HEK293 (cell line): Measurements from ENCODE around the gene ZNF787.

ENCODE experiments used
- CTCF ChIA-PET: fragments of 350-600 bp; formaldehyde crosslinking; extraction: SDS; loops from one replicate; lab custom pipeline; 2021; ENCODE audit warnings: antibody characterized with exemption; lab: Yijun Ruan, JAX
- POLR2A ChIA-PET: fragments of 300-600 bp; formaldehyde crosslinking; extraction: SDS; loops from one replicate; lab custom pipeline; 2020; ENCODE audit warnings: antibody characterized with exemption, inconsistent platforms; lab: Yijun Ruan, JAX
- H3K27ac ChIP-seq: fragments of 200-500 bp; sonication (Bioruptor generic); 2 replicates; pipeline ENCODE4 v1.5.1; 2014; ENCODE audit warnings: low read depth, low read length, control low read depth, inconsistent platforms; ENCODE audit errors: extremely low read depth
- H3K36me3 ChIP-seq, 2 experiments: fragments of 200-500 bp in 1 of 2; sonication (Bioruptor generic) in 1 of 2; 1 replicate in 1 of 2; 2 replicates in 1 of 2; pipeline ENCODE4 v1.5.1; 2014 to 2017; ENCODE audit warnings: inconsistent platforms in 2 of 2, low read length in 2 of 2; ENCODE audit not compliant: control insufficient read depth in 2 of 2, insufficient read depth in 1 of 2
- H3K4me1 ChIP-seq: fragments of 200-500 bp; sonication (Bioruptor generic); 2 replicates; pipeline ENCODE4 v1.5.1; 2014; ENCODE audit warnings: mild to moderate bottlenecking, low read length, inconsistent platforms; ENCODE audit not compliant: control insufficient read depth, insufficient read depth
- H3K4me3 ChIP-seq: 2 replicates; pipeline ENCODE4 v1.5.1; 2011; ENCODE audit warnings: low read depth, mild to moderate bottlenecking, control low read depth, low read length, moderate library complexity
- H3K9me3 ChIP-seq: fragments of 200-500 bp; sonication (Bioruptor generic); 2 replicates; pipeline ENCODE4 v1.5.1; 2014; ENCODE audit warnings: low read depth, low read length, inconsistent platforms; ENCODE audit not compliant: control insufficient read depth, insufficient read depth
- HOXA7 ChIP-seq: sonication (generic); formaldehyde crosslinking; IDR thresholded peaks from 2 replicates; pipeline ENCODE4 v1.8.1; 2022; ENCODE audit warnings: missing genetic modification reagents, borderline replicate concordance
- HOXC10 ChIP-seq: sonication (generic); formaldehyde crosslinking; IDR thresholded peaks from 2 replicates; pipeline ENCODE4 v1.8.1; 2023; ENCODE audit warnings: mild to moderate bottlenecking, missing genetic modification reagents
- KLF1 ChIP-seq: fragments of 450-650 bp; formaldehyde crosslinking; IDR thresholded peaks from 2 replicates; pipeline ENCODE4 v1.5.1; 2016; ENCODE audit warnings: missing biosample characterization, missing genetic modification characterization
- KLF16 ChIP-seq: fragments of 450-650 bp; formaldehyde crosslinking; IDR thresholded peaks from 2 replicates; pipeline ENCODE4 v1.5.1; 2017; ENCODE audit warnings: missing biosample characterization, missing genetic modification characterization
- MYNN ChIP-seq: fragments of 450-650 bp; formaldehyde crosslinking; IDR thresholded peaks from 2 replicates; pipeline ENCODE4 v1.5.1; 2016; ENCODE audit warnings: missing biosample characterization, missing genetic modification characterization, borderline replicate concordance
- SP7 ChIP-seq: fragments of 450-650 bp; formaldehyde crosslinking; IDR thresholded peaks from 2 replicates; pipeline ENCODE4 v1.5.1; 2016; ENCODE audit warnings: missing biosample characterization, missing genetic modification characterization
- ZBTB44 ChIP-seq: fragments of 450-650 bp; IDR thresholded peaks from 2 replicates; pipeline ENCODE4 v1.5.1; 2018; ENCODE audit warnings: missing biosample characterization, mild to moderate bottlenecking, missing genetic modification characterization
- ZBTB48 ChIP-seq: fragments of 450-650 bp; formaldehyde crosslinking; IDR thresholded peaks from 2 replicates; pipeline ENCODE4 v1.5.1; 2016; ENCODE audit warnings: missing biosample characterization, missing genetic modification characterization
- ZBTB6 ChIP-seq: fragments of 450-650 bp; formaldehyde crosslinking; IDR thresholded peaks from 2 replicates; pipeline ENCODE4 v1.5.1; 2017; ENCODE audit warnings: missing biosample characterization, missing genetic modification characterization
- ZNF10 ChIP-seq: fragments of 450-650 bp; formaldehyde crosslinking; IDR thresholded peaks from 2 replicates; pipeline ENCODE4 v1.5.1; 2017; ENCODE audit warnings: missing biosample characterization, missing genetic modification characterization
- ZNF132 ChIP-seq: fragments of 450-650 bp; formaldehyde crosslinking; IDR thresholded peaks from 2 replicates; pipeline ENCODE4 v1.5.1; 2017; ENCODE audit warnings: missing biosample characterization, missing genetic modification characterization, borderline replicate concordance
- ZNF302 ChIP-seq: fragments of 450-650 bp; formaldehyde crosslinking; IDR thresholded peaks from 2 replicates; pipeline ENCODE4 v1.5.1; 2016; ENCODE audit warnings: missing biosample characterization, missing genetic modification characterization, low read depth
- ZNF521 ChIP-seq: fragments of 450-650 bp; formaldehyde crosslinking; IDR thresholded peaks from 2 replicates; pipeline ENCODE4 v1.5.1; 2017; ENCODE audit warnings: missing biosample characterization, mild to moderate bottlenecking, missing genetic modification characterization
- ZNF585B ChIP-seq: fragments of 450-650 bp; formaldehyde crosslinking; IDR thresholded peaks from 2 replicates; pipeline ENCODE4 v1.5.1; 2016; ENCODE audit warnings: missing biosample characterization, missing genetic modification characterization
- ZNF610 ChIP-seq: fragments of 450-650 bp; formaldehyde crosslinking; IDR thresholded peaks from 2 replicates; pipeline ENCODE4 v1.5.1; 2016; ENCODE audit warnings: missing biosample characterization, missing genetic modification characterization, borderline replicate concordance
- ZNF704 ChIP-seq: fragments of 450-650 bp; formaldehyde crosslinking; IDR thresholded peaks from 2 replicates; pipeline ENCODE4 v1.5.1; 2016; ENCODE audit warnings: missing biosample characterization, missing genetic modification characterization
- ZNF776 ChIP-seq: fragments of 450-650 bp; formaldehyde crosslinking; IDR thresholded peaks from 2 replicates; pipeline ENCODE4 v1.5.0; 2017; ENCODE audit warnings: missing biosample characterization, missing genetic modification characterization, borderline replicate concordance
- ZNF791 ChIP-seq: fragments of 450-650 bp; formaldehyde crosslinking; IDR thresholded peaks from 2 replicates; pipeline ENCODE4 v1.5.1; 2016; ENCODE audit warnings: missing biosample characterization, missing genetic modification characterization
- ZSCAN30 ChIP-seq: fragments of 450-650 bp; IDR thresholded peaks from 2 replicates; pipeline ENCODE4 v1.5.1; 2018; ENCODE audit warnings: missing biosample characterization, mild to moderate bottlenecking, missing genetic modification characterization, moderate library complexity
- TF ChIP-seq, protein P1 (sequence below): fragments of 450-650 bp; formaldehyde crosslinking; IDR thresholded peaks from 2 replicates; pipeline ENCODE4 v1.5.1; 2016; ENCODE audit warnings: missing biosample characterization, missing genetic modification characterization
- TF ChIP-seq, protein P2 (sequence below): fragments of 450-650 bp; formaldehyde crosslinking; IDR thresholded peaks from 2 replicates; pipeline ENCODE4 v1.5.1; 2017; ENCODE audit warnings: missing biosample characterization, missing genetic modification characterization
- TF ChIP-seq, protein P3 (sequence below): IDR thresholded peaks from 2 replicates; pipeline ENCODE4 v1.6.1; 2011; ENCODE audit warnings: mild to moderate bottlenecking, low read depth, low read length, borderline replicate concordance

Gene ZNF787

DNA sequence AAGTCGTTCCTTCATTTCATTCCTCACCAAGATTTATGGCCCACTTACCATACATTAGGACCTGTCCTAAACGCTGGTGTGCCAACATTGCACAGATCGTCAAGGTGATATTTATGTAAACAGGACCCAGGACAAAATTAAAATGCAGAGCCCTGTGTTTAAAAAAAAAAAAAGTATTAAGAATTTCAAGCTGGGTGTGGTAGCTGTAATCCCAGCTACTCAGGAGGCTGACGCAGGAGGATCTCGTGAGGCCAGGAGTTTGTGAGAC, 13.5 kb upstream of the ZNF787 start (continued):
- TF ChIP-seq, protein P1, sequence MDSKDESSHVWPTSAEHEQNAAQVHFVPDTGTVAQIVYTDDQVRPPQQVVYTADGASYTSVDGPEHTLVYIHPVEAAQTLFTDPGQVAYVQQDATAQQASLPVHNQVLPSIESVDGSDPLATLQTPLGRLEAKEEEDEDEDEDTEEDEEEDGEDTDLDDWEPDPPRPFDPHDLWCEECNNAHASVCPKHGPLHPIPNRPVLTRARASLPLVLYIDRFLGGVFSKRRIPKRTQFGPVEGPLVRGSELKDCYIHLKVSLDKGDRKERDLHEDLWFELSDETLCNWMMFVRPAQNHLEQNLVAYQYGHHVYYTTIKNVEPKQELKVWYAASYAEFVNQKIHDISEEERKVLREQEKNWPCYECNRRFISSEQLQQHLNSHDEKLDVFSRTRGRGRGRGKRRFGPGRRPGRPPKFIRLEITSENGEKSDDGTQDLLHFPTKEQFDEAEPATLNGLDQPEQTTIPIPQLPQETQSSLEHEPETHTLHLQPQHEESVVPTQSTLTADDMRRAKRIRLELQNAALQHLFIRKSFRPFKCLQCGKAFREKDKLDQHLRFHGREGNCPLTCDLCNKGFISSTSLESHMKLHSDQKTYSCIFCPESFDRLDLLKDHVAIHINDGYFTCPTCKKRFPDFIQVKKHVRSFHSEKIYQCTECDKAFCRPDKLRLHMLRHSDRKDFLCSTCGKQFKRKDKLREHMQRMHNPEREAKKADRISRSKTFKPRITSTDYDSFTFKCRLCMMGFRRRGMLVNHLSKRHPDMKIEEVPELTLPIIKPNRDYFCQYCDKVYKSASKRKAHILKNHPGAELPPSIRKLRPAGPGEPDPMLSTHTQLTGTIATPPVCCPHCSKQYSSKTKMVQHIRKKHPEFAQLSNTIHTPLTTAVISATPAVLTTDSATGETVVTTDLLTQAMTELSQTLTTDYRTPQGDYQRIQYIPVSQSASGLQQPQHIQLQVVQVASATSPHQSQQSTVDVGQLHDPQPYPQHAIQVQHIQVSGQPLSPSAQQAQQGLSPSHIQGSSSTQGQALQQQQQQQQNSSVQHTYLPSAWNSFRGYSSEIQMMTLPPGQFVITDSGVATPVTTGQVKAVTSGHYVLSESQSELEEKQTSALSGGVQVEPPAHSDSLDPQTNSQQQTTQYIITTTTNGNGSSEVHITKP (tag by site-specific recombination), result no peak
- TF ChIP-seq KLF16 (no peak), KLF1 (tag by site-specific recombination) (no peak), ZNF10 (tag by site-specific recombination) (no peak), ZNF302 (tag by site-specific recombination) (no peak), ZNF132 (no peak), ZNF521 (tag by site-specific recombination) (no peak)
- TF ChIP-seq, protein P2, sequence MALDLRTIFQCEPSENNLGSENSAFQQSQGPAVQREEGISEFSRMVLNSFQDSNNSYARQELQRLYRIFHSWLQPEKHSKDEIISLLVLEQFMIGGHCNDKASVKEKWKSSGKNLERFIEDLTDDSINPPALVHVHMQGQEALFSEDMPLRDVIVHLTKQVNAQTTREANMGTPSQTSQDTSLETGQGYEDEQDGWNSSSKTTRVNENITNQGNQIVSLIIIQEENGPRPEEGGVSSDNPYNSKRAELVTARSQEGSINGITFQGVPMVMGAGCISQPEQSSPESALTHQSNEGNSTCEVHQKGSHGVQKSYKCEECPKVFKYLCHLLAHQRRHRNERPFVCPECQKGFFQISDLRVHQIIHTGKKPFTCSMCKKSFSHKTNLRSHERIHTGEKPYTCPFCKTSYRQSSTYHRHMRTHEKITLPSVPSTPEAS, result no peak

DNA sequence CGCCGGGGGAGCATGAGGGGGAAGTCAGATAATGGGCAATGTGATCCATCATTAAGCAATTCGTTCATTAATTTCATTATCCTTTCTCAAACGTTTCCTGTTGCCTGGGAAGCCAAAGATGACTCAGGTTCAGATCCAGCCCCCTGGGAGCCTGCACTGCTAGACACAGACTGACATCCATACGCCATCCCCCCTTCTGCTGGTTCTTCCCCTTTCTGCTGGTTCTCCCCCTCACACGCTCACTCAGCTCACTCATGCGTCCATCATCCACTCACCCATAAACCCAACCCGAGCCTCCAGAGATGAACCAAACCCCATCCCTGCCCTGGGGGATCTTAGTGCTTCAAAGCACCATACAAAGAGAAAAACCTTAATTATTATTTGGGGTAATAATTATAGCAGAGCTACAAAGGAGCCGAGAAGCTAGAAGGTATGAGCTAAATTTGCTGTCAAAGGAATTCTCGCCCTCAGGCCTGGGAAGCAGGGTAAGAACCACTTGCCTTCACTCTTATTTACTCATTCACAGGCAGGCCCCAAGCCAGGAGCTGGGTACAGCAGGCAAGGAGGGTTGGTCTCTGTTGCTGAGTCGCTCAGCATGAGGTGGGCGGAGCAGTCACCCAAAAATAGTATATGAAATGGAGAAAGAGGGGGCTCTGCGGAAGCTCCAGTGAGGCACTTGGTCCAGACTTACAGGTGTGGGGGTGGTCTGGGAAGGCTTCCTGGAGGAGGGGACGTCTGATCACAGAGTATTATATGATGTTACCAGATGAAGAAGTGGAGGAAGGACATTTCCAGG, 13.0 kb upstream of the ZNF787 start:
- no peak for TF ChIP-seq ZNF610 (tag by site-specific recombination)
- TF ChIP-seq SP7 (tag by site-specific recombination), result 0 out of 2 replicates have a peak, but pooled peaks have one; percentile 14
- no peak for TF ChIP-seq MYNN
- TF ChIP-seq, all 188 proteins: peak for 1
- H3K4me3 ChIP-seq, result no peak overlapping the region
- ChIA-PET POLR2A (interaction anchor here (1.2 kb wide), 1 partner anchor 13 kb away, joined by 4 read pairs; the partner anchor contains the start of gene ZNF787), CTCF (interaction anchor here (0.5 to 1.6 kb wide), 4 partner anchors 22 to 501 kb away, joined by 3 to 4 read pairs (median 4); no protein-coding TSS in a partner anchor)
- H3K36me3 ChIP-seq, result no peaks in the 10 kb centered on the region
- no peaks in the 10 kb centered on the region for H3K9me3 ChIP-seq
- H3K27ac ChIP-seq, result no peak overlapping the region
- no peaks in the 10 kb centered on the region for H3K4me1 ChIP-seq

DNA sequence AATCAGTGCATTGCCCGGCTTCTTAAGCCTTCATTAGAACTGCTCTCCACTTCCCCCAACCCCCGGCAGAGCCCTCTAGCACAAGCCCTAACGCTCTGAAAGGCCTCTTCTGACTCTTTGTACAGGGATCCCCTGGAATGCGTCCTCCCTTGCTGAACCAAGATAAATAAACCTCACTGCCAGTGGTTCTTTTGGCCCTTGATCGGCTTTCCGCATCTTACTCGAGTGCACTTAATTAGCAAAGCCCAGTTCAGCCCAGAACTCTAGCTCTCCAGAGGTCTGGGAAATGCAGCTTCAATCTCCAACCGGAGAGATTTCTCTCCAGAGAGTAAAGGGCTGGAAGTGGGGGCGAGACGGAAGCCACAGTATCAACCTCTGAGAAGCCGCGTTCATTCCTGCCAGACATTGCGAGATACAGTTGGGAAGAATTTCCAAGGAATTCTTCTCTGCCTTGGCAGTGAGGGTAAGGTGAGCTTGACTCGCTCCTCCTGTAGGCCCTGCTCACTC, 11.3 kb upstream of the ZNF787 start:
- no peak overlapping the region for H3K4me3 ChIP-seq
- ChIA-PET CTCF (no interaction called here), POLR2A (interaction anchor here (0.7 to 1.0 kb wide), 2 partner anchors 8 to 461 kb away, joined by 4 to 5 read pairs; no protein-coding TSS in a partner anchor)
- no peak overlapping the region for H3K27ac ChIP-seq
- H3K9me3 ChIP-seq, result no peaks in the 10 kb centered on the region
- no peaks in the 10 kb centered on the region for H3K36me3 ChIP-seq
- H3K4me1 ChIP-seq, result no peaks in the 10 kb centered on the region
- TF ChIP-seq ZBTB6 (tag by site-specific recombination) (no peak), HOXA7 (no peak), ZBTB48 (tag by site-specific recombination) (no peak), ZNF704 (tag by site-specific recombination) (no peak), ZBTB44 (tag by site-specific recombination) (no peak), ZNF585B (tag by site-specific recombination) (no peak), ZNF791 (tag by site-specific recombination) (no peak), HOXC10 (CRISPR knock-in tag) (no peak), ZNF776 (tag by site-specific recombination) (no peak), ZSCAN30 (no peak)
- TF ChIP-seq, protein P3, sequence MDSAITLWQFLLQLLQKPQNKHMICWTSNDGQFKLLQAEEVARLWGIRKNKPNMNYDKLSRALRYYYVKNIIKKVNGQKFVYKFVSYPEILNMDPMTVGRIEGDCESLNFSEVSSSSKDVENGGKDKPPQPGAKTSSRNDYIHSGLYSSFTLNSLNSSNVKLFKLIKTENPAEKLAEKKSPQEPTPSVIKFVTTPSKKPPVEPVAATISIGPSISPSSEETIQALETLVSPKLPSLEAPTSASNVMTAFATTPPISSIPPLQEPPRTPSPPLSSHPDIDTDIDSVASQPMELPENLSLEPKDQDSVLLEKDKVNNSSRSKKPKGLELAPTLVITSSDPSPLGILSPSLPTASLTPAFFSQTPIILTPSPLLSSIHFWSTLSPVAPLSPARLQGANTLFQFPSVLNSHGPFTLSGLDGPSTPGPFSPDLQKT, result no peak
